ENCODE results near the gene HRH2.

DNA sequence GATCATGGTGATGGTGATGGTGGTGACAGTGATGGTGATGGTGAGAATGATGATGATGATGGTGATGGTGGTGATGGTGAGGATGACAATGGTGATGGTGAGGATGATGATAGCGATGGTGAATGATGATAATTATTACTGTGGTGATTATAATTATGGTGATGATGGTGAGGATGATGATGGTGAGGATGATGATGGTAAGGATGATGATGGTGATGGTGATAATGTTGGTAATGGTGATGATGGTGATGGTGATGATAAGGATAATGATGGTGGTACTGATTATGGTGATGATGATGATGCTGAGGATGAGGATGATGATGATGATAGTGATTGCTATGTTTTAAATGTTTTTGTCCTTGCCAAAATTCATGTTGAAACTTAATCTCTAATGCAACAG is 37.3 kb upstream of the HRH2 start:
- TF ChIP-seq, protein P1, sequence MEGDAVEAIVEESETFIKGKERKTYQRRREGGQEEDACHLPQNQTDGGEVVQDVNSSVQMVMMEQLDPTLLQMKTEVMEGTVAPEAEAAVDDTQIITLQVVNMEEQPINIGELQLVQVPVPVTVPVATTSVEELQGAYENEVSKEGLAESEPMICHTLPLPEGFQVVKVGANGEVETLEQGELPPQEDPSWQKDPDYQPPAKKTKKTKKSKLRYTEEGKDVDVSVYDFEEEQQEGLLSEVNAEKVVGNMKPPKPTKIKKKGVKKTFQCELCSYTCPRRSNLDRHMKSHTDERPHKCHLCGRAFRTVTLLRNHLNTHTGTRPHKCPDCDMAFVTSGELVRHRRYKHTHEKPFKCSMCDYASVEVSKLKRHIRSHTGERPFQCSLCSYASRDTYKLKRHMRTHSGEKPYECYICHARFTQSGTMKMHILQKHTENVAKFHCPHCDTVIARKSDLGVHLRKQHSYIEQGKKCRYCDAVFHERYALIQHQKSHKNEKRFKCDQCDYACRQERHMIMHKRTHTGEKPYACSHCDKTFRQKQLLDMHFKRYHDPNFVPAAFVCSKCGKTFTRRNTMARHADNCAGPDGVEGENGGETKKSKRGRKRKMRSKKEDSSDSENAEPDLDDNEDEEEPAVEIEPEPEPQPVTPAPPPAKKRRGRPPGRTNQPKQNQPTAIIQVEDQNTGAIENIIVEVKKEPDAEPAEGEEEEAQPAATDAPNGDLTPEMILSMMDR (IDR thresholded peaks at IDR 0.05) = no peak
- no peak for TF ChIP-seq POLR2A (IDR thresholded peaks at IDR 0.05)

All from lower leg skin (tissue), 3 donors.